ENCODE results near the gene RPS6KL1.
"Not testable (repeated sequence)": the region's sequence is repeated elsewhere in the genome, so short reads cannot be mapped to it uniquely, and the experiment has no call there.

The RPS6KL1 gene

DNA sequence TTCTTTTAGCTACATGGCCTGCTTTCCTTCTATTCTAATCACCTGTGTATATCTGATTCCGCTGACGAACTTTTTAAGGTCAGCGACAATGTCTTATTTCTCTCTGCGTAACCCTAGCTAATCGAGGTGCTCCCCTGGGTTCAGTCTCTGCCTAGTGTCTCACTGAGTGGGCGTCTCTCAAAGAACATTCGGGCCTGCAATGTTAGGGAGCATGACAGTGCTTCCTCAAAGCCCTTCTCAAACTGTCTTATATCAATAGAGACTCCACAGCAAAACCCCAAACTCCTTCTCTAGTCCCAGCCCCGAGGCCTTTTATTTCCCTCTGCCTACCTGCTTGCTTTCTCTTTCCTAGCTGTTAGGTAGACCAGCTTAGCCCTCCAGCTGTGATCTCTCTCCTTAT, 13.7 kb upstream of the RPS6KL1 start:
- no peaks in the 10 kb centered on the region for H3K27me3 ChIP-seq
- no peak overlapping the region for H3K4me3 ChIP-seq
- H3K9me3 ChIP-seq = no peaks in the 10 kb centered on the region
- DNase-seq = no peak
- H3K36me3 ChIP-seq = peaks cover 0 to under 1% (median 0%) of the 10 kb centered on the region in 3 donors
- TF ChIP-seq, protein P1, sequence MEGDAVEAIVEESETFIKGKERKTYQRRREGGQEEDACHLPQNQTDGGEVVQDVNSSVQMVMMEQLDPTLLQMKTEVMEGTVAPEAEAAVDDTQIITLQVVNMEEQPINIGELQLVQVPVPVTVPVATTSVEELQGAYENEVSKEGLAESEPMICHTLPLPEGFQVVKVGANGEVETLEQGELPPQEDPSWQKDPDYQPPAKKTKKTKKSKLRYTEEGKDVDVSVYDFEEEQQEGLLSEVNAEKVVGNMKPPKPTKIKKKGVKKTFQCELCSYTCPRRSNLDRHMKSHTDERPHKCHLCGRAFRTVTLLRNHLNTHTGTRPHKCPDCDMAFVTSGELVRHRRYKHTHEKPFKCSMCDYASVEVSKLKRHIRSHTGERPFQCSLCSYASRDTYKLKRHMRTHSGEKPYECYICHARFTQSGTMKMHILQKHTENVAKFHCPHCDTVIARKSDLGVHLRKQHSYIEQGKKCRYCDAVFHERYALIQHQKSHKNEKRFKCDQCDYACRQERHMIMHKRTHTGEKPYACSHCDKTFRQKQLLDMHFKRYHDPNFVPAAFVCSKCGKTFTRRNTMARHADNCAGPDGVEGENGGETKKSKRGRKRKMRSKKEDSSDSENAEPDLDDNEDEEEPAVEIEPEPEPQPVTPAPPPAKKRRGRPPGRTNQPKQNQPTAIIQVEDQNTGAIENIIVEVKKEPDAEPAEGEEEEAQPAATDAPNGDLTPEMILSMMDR (IDR thresholded peaks at IDR 0.05) = no peak
- H3K27ac ChIP-seq = no peak overlapping the region
- H3K4me1 ChIP-seq = peaks cover 0 to 45% (median 35%) of the 10 kb centered on the region in 4 donors
- intact Hi-C loops (cut with DNase I; ENCODE audit: low total_unique reads) = no loop called here

DNA sequence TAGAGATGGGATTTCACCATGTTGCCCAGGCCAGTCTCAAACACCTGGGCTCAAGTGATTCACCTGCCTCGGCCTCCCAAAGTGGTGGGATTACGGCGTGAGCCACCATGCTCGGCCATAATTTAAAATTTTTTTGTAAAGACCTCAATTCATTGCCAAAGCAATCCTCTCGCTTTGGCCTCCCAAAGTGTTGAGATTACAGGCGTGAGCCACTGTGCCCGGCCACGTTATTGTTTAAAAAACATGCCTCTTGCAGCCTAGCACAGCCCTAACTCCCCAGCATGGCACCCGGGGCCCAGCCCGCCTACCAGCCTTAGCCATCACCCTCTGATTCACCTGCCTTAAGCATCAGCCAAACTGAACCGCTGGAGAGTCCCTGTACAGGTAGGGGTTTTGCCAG, 13.1 kb upstream of the RPS6KL1 start:
- H3K27me3 ChIP-seq = no peaks in the 10 kb centered on the region
- H3K27ac ChIP-seq = no peak overlapping the region
- H3K4me1 ChIP-seq = peaks cover 0 to 39% (median 29%) of the 10 kb centered on the region in 4 donors
- H3K9me3 ChIP-seq = no peaks in the 10 kb centered on the region
- H3K4me3 ChIP-seq = no peak overlapping the region
- DNase-seq = no peak
- H3K36me3 ChIP-seq = no peaks in the 10 kb centered on the region
- TF ChIP-seq, protein P1 (IDR thresholded peaks at IDR 0.05) = no peak
- intact Hi-C loops (cut with DNase I; ENCODE audit: low total_unique reads) = no loop called here

DNA sequence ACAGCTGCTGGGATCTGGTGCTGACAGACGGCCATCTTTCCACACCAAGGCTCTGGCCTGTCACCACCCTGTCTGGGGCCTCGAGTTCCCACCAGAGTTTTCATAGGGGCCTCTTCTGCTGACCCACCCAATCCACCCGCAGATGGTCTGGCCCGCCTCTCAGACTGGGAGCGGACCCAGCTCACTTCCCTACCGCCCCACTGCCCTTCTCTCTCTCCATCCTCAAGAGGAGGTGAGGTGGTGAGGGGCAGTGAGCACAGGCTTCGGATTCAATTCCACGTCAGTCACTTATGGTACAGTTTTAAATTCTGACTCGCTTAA, 12.3 kb upstream of the RPS6KL1 start:
- H3K4me1 ChIP-seq = peaks cover 0 to 31% (median 21%) of the 10 kb centered on the region in 4 donors
- no peak overlapping the region for H3K4me3 ChIP-seq
- no peaks in the 10 kb centered on the region for H3K27me3 ChIP-seq
- intact Hi-C loops (cut with DNase I; ENCODE audit: low total_unique reads) = no loop called here
- TF ChIP-seq, protein P1 (IDR thresholded peaks at IDR 0.05) = no peak
- no peaks in the 10 kb centered on the region for H3K9me3 ChIP-seq
- DNase-seq = no peak
- H3K27ac ChIP-seq = no peak overlapping the region
- H3K36me3 ChIP-seq = no peaks in the 10 kb centered on the region

DNA sequence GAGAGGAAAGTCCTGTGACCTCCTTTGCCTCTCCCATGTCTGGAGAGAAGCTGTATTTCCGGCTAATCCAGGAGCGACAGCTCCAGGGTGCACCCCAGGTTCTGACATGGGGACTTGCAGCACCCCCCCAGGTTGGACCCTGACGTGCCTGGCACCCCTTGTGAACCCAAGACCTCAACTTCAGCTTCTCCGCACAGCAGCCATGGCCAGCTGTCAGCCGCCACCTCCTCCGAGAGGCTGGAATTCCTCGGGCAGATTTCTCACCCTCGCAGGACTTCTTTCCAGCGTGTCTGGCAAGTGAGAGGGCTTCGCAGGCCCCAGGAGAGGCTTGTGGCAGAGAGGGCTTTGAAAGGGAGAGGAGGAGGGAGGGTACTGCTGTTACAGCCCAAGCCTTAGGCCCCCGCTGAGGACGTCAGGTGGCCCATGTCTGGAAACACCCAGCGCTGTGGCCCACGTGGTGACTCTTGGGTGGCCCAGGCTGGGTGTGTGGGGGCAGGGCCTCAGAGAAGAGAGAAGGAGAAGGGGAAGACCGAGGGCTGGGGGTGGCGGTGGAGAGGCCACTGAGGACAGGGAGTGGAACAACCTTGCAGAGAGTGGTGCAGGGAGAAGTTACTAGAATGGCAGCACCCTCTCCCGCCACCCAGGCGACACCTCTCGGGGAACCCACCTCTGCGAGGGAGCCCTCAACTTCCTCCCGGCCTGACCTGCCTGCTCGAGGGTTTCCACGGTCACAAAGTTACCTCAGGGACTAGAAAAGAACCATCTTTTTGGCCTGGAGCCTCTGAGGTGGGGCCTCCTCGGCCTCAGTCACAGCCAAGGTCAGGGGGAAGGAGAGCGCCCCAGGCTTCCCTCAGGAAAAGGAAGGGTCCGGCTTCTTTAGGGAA, 11.7 kb upstream of the RPS6KL1 start:
- no peaks in the 10 kb centered on the region for H3K27me3 ChIP-seq
- peak in 1 of 2 donors; percentile 67 for DNase-seq
- intact Hi-C loops (cut with DNase I; ENCODE audit: low total_unique reads) = no loop called here
- TF ChIP-seq, protein P1 (IDR thresholded peaks at IDR 0.05) = no peak
- no peak overlapping the region for H3K27ac ChIP-seq
- H3K9me3 ChIP-seq = no peaks in the 10 kb centered on the region
- H3K4me3 ChIP-seq = no peak overlapping the region
- H3K36me3 ChIP-seq = no peaks in the 10 kb centered on the region
- peaks cover 0 to 25% (median 15%) of the 10 kb centered on the region in 4 donors for H3K4me1 ChIP-seq

DNA sequence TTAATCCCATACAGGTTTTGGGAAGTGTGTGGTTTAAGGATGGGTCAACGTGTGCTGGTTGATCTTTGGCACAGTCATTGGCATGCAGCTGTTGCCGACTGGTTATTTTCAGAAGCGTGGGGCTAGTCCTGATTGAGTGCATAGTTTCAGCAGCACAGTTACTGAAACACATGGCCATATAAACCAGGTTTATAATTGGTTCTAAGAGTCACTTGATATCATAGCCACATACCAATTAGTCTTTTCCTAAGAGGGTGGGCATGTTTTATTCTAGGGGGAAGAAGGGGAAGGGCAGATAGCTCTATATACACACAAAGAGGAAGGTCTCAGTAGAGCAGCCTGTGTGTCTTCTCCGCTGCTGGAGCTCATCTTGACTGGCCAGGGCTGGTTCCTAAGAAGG, 11.0 kb upstream of the RPS6KL1 start:
- Histone ChIP-seq H3K27ac (no peak overlapping the region), H3K4me1 (peaks cover 0 to 18% (median 8%) of the 10 kb centered on the region in 4 donors), H3K27me3 (no peaks in the 10 kb centered on the region), H3K36me3 (no peaks in the 10 kb centered on the region), H3K9me3 (no peaks in the 10 kb centered on the region), H3K4me3 (no peak overlapping the region)
- intact Hi-C loops (cut with DNase I; ENCODE audit: low total_unique reads) = no loop called here
- no peak for DNase-seq
- TF ChIP-seq, protein P1 (IDR thresholded peaks at IDR 0.05) = no peak

DNA sequence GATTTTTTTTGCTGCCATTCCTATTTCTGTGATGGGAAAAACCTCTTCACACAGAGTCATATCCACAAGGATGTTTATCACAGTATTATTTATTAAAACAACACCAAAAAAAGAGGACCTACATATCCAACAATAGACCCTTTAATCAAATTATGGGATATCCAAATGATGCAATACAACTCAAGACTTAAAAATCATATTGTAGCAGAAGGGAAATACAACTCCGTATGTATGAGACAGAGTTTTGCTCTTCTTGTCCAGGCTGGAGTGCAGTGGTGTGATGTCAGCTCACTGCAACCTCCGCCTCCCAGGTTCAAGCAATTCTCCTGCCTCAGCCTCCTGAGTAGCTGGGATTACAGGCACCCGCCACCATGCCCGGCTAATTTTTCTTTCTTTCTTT, 9.9 kb upstream of the RPS6KL1 start:
- H3K9me3 ChIP-seq; H3K27me3 ChIP-seq; H3K4me3 ChIP-seq; intact Hi-C loops (cut with DNase I; ENCODE audit: low total_unique reads); H3K4me1 ChIP-seq; H3K27ac ChIP-seq; DNase-seq; H3K36me3 ChIP-seq: not testable (repeated sequence)

All from tibial artery (tissue), 4 donors.